ENCODE measurements around the gene PLEKHA1. TPM values are rescaled to one million over a fixed set of nuclear protein-coding genes. Genes with fewer than 3 reads are reported as not detected.

The PLEKHA1 gene
- total and polyA plus RNA-seq, 2 donors from 2014 or later: 19.5 to 168 TPM

DNA sequence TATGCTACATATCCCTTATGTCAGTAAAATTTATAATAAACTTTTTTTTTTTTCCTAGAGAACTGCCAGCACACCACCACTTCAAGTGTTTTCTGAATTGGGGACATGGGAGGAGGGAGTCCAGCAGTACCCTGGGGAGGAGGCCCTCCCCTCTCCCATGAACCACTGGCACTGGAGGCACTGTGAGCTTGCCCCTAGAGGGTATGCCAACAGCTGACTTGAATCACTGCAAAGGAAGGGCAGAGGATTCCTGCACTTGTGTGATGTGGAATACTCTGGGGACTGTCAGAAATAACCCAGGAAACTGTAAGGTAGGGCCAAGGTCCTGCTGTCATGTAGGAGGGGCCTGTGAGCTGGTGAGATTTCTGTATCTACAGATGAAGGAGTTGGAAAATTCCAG, 71.4 kb downstream of the PLEKHA1 start:
- Histone ChIP-seq H3K4me3 (ENCODE audit: low read length in 3 of 3) (no peak overlapping the region), H3K9ac (ENCODE audit: low read length in 3 of 3) (no peak overlapping the region), H3K27me3 (ENCODE audit: control insufficient read depth, insufficient read depth, low read length) (no peaks in the 10 kb centered on the region), H3K27ac (ENCODE audit: low read depth in 2 of 2, low read length in 2 of 2) (no peak overlapping the region), H3K9me3 (ENCODE audit: control insufficient read depth in 2 of 3, insufficient read depth in 1 of 3, low read length in 3 of 3) (no peaks in the 10 kb centered on the region), H3K4me1 (ENCODE audit: control insufficient read depth in 2 of 3, insufficient read depth in 2 of 3, low read depth in 1 of 3, low read length in 3 of 3) (no peaks in the 10 kb centered on the region), H3K36me3 (ENCODE audit: control insufficient read depth in 2 of 3, insufficient read depth in 3 of 3, low read length in 3 of 3) (no peaks in the 10 kb centered on the region)
- DNase-seq: no peak
- no peak for FAIRE-seq
- TF ChIP-seq, protein P1, sequence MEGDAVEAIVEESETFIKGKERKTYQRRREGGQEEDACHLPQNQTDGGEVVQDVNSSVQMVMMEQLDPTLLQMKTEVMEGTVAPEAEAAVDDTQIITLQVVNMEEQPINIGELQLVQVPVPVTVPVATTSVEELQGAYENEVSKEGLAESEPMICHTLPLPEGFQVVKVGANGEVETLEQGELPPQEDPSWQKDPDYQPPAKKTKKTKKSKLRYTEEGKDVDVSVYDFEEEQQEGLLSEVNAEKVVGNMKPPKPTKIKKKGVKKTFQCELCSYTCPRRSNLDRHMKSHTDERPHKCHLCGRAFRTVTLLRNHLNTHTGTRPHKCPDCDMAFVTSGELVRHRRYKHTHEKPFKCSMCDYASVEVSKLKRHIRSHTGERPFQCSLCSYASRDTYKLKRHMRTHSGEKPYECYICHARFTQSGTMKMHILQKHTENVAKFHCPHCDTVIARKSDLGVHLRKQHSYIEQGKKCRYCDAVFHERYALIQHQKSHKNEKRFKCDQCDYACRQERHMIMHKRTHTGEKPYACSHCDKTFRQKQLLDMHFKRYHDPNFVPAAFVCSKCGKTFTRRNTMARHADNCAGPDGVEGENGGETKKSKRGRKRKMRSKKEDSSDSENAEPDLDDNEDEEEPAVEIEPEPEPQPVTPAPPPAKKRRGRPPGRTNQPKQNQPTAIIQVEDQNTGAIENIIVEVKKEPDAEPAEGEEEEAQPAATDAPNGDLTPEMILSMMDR (IDR thresholded peaks at IDR 0.05; ENCODE audit: borderline replicate concordance, extremely low read depth, insufficient read depth): no peak
- intact Hi-C loops (cut with DNase I): loop anchor here (10.0 kb wide), 1 partner anchor 151 kb away; no protein-coding TSS in a partner anchor

DNA sequence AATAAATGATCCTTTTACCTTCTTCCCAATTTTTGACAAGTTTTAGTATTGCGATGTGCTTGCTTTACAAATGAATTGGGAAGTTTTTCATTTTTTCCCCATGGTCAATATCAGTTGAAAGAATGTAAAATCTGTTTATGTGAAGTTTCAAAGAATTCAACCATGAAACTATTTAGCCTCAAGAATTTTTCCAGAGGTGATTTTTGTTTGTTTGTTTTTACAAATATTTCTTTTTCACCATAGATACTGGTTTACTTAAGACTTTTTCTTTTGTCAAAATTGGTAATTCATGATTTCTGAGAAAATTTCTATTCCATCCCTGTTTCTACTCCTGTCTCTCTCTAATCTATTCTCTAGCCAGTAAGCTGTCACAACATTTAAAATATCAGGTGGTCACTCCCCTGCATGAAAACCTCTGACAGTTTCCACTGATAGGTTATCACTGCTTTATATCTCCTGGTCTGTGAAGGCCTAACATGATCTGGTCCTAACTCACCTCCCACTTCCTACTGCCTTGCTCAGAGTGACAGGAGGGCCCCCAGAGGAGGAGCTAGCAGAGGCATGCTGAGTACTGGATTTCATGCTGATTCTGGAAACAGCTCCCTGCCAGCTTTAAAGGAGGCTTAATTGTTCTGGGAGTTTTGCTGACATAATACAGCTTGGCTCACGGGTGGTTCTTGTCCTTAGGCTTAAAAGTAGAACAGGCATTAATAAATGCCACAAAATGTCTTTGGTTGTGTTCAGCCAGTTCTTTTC, 72.3 kb downstream of the PLEKHA1 start:
- Histone ChIP-seq H3K4me3 (ENCODE audit: low read length in 3 of 3) (no peak overlapping the region), H3K36me3 (ENCODE audit: control insufficient read depth in 2 of 3, insufficient read depth in 3 of 3, low read length in 3 of 3) (no peaks in the 10 kb centered on the region), H3K27me3 (ENCODE audit: control insufficient read depth, insufficient read depth, low read length) (no peaks in the 10 kb centered on the region), H3K4me1 (ENCODE audit: control insufficient read depth in 2 of 3, insufficient read depth in 2 of 3, low read depth in 1 of 3, low read length in 3 of 3) (no peaks in the 10 kb centered on the region), H3K9me3 (ENCODE audit: control insufficient read depth in 2 of 3, insufficient read depth in 1 of 3, low read length in 3 of 3) (no peaks in the 10 kb centered on the region), H3K27ac (ENCODE audit: low read depth in 2 of 2, low read length in 2 of 2) (no peak overlapping the region), H3K9ac (ENCODE audit: low read length in 3 of 3) (no peak overlapping the region)
- TF ChIP-seq, protein P1 (IDR thresholded peaks at IDR 0.05; ENCODE audit: borderline replicate concordance, extremely low read depth, insufficient read depth): no peak
- FAIRE-seq: no peak
- intact Hi-C loops (cut with DNase I): loop anchor here (10.0 kb wide), 1 partner anchor 152 kb away; no protein-coding TSS in a partner anchor
- peak in 1 of 5 donors; percentile 38 for DNase-seq

DNA sequence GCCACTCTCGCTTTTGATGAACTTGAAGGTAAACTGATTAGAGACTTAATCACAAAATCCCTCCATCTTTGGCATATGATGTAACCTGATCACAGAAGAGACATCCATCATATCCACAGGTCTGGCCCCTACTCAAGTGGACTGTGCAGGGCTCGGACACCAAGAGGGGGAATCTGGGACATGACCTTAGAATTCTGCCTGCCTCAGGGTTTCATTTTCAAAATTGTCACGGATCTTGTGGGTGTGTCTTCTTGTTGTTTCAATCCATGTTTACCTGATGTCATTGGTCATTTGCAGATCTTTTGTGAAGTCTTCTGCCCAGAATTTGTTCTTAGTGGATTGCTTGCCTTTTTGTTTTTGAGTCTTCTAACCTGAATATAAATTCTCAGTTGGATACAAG, 74.1 kb downstream of the PLEKHA1 start:
- H3K27ac ChIP-seq (ENCODE audit: low read depth in 2 of 2, low read length in 2 of 2): no peak overlapping the region
- H3K9me3 ChIP-seq (ENCODE audit: control insufficient read depth in 2 of 3, insufficient read depth in 1 of 3, low read length in 3 of 3): no peaks in the 10 kb centered on the region
- H3K4me1 ChIP-seq (ENCODE audit: control insufficient read depth in 2 of 3, insufficient read depth in 2 of 3, low read depth in 1 of 3, low read length in 3 of 3): no peaks in the 10 kb centered on the region
- H3K4me3 ChIP-seq (ENCODE audit: low read length in 3 of 3): no peak overlapping the region
- intact Hi-C loops (cut with DNase I): loop anchor here (10.0 kb wide), 1 partner anchor 154 kb away; no protein-coding TSS in a partner anchor
- no peak overlapping the region for H3K9ac ChIP-seq (ENCODE audit: low read length in 3 of 3)
- no peaks in the 10 kb centered on the region for H3K27me3 ChIP-seq (ENCODE audit: control insufficient read depth, insufficient read depth, low read length)
- TF ChIP-seq, protein P1 (IDR thresholded peaks at IDR 0.05; ENCODE audit: borderline replicate concordance, extremely low read depth, insufficient read depth): no peak
- DNase-seq (no peak), FAIRE-seq (no peak)
- no peaks in the 10 kb centered on the region for H3K36me3 ChIP-seq (ENCODE audit: control insufficient read depth in 2 of 3, insufficient read depth in 3 of 3, low read length in 3 of 3)
